Astrocyte (in vitro differentiated cells and primary cell): ENCODE measurements around the gene MTMR8. TPM values are rescaled to one million over a fixed set of nuclear protein-coding genes. Genes with fewer than 3 reads are reported as not detected.

ENCODE experiments used
- DNase-seq: peaks from one replicate; pipeline ENCODE4 v3.0.0-alpha.2; 2010; ENCODE audit warnings: low read depth
- FAIRE-seq: peaks from 2 replicates; lab custom pipeline; 2011; peaks lifted over from hg19 to GRCh38; lab: Jason Lieb, UNC
- H2AFZ ChIP-seq: 2 replicates; pipeline ENCODE4 v1.6.0; 2012; ENCODE audit warnings: low read depth, low read length, inconsistent platforms
- H3K27ac ChIP-seq: 2 replicates; pipeline ENCODE4 v1.5.1; 2011; ENCODE audit warnings: low read depth, low read length, inconsistent platforms
- H3K27me3 ChIP-seq: 2 replicates; pipeline ENCODE4 v1.6.0; 2011; ENCODE audit warnings: low read length, inconsistent platforms; ENCODE audit not compliant: insufficient read depth
- H3K36me3 ChIP-seq: 2 replicates; pipeline ENCODE4 v1.5.1; 2011; ENCODE audit warnings: low read length, inconsistent platforms; ENCODE audit not compliant: insufficient read depth
- H3K4me1 ChIP-seq: 2 replicates; pipeline ENCODE4 v1.5.1; 2011; ENCODE audit warnings: low read length, inconsistent platforms; ENCODE audit not compliant: insufficient read depth
- H3K4me2 ChIP-seq: 2 replicates; pipeline ENCODE4 v1.6.0; 2012; ENCODE audit warnings: low read length, inconsistent platforms
- H3K4me3 ChIP-seq: 2 replicates; pipeline ENCODE4 v1.5.1; 2011; ENCODE audit warnings: low read depth, mild to moderate bottlenecking, low read length, inconsistent platforms; ENCODE audit not compliant: insufficient read depth
- H3K79me2 ChIP-seq: 2 replicates; pipeline ENCODE4 v1.6.0; 2012; ENCODE audit warnings: mild to moderate bottlenecking, low read length, inconsistent platforms; ENCODE audit not compliant: insufficient read depth
- H3K9ac ChIP-seq: 2 replicates; pipeline ENCODE4 v1.6.0; 2012; ENCODE audit warnings: mild to moderate bottlenecking, low read length, inconsistent platforms
- H3K9me3 ChIP-seq: 2 replicates; pipeline ENCODE4 v1.5.1; 2012; ENCODE audit warnings: low read depth, mild to moderate bottlenecking, low read length, inconsistent platforms; ENCODE audit not compliant: insufficient read depth
- H4K20me1 ChIP-seq: 2 replicates; pipeline ENCODE4 v1.6.0; 2012; ENCODE audit warnings: low read length, inconsistent platforms; ENCODE audit not compliant: insufficient read depth
- H3K27ac Mint-ChIP-seq: one replicate; pipeline ENCODE4 v1.8.0; 2021; ENCODE audit warnings: mild to moderate bottlenecking, mixed read lengths; ENCODE audit not compliant: unreplicated experiment
- H3K27me3 Mint-ChIP-seq: one replicate; pipeline ENCODE4 v1.8.0; 2021; ENCODE audit warnings: low read depth, mixed read lengths; ENCODE audit not compliant: unreplicated experiment
- H3K36me3 Mint-ChIP-seq: one replicate; pipeline ENCODE4 v1.8.0; 2021; ENCODE audit warnings: low read depth, mixed read lengths; ENCODE audit not compliant: unreplicated experiment
- H3K4me1 Mint-ChIP-seq: one replicate; pipeline ENCODE4 v1.8.0; 2021; ENCODE audit warnings: low read depth, mixed read lengths; ENCODE audit not compliant: unreplicated experiment
- H3K4me3 Mint-ChIP-seq: one replicate; pipeline ENCODE4 v1.8.0; 2021; ENCODE audit warnings: mild to moderate bottlenecking, moderate library complexity, mixed read lengths; ENCODE audit not compliant: unreplicated experiment
- H3K9me3 Mint-ChIP-seq: one replicate; pipeline ENCODE4 v1.8.0; 2021; ENCODE audit warnings: mild to moderate bottlenecking, mixed read lengths; ENCODE audit not compliant: unreplicated experiment
- EZH2 ChIP-seq: IDR thresholded peaks from 2 replicates; pipeline ENCODE4 v1.6.1; 2012; ENCODE audit warnings: mild to moderate bottlenecking, low read length, inconsistent platforms; ENCODE audit not compliant: insufficient read depth
- total RNA-seq: library from RNA; stranded (reverse); gene quantifications from 2 replicates; pipeline ENCODE4 v1.2.1, GENCODE V29; 2021
- TF ChIP-seq, protein P1 (sequence below): IDR thresholded peaks from 2 replicates; pipeline ENCODE4 v1.5.1; 2011; ENCODE audit warnings: low read depth, mild to moderate bottlenecking, inconsistent platforms, low read length, moderate library complexity; ENCODE audit not compliant: insufficient read depth

MTMR8 gene
- total RNA-seq, 1 donor from 2014 or later = 1.6 TPM

DNA sequence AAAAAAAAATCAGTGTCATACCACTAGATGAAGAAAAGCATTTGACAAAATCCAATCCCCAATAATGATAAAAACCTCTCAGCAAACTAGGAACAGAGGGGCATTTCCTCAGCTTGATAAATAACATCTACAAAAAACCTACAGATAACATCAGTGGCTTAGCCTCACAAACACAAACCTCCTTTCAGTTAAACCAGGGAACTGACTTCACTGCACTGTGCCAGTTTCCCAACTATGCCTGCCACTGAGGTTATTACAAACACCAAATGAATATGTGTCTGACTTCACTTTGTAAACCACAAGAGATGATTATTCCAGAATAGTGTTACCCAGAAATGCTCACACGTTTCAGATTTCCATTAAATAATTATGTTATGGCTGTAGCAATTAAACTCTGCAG, 15.3 kb downstream of the MTMR8 start:
- H3K27me3 Mint-ChIP-seq = no peaks in the 10 kb centered on the region
- H3K4me1 Mint-ChIP-seq = no peaks in the 10 kb centered on the region
- DNase-seq (no peak), FAIRE-seq (peak; percentile 64)
- H3K36me3 ChIP-seq = no peaks in the 10 kb centered on the region
- H3K4me1 ChIP-seq = no peaks in the 10 kb centered on the region
- no peak overlapping the region for H3K4me2 ChIP-seq
- H4K20me1 ChIP-seq = no peaks in the 10 kb centered on the region
- no peak overlapping the region for H2AFZ ChIP-seq
- no peak overlapping the region for H3K4me3 ChIP-seq
- no peak overlapping the region for H3K27ac Mint-ChIP-seq
- peaks cover 1% of the 10 kb centered on the region for H3K36me3 Mint-ChIP-seq
- TF ChIP-seq, protein P1, sequence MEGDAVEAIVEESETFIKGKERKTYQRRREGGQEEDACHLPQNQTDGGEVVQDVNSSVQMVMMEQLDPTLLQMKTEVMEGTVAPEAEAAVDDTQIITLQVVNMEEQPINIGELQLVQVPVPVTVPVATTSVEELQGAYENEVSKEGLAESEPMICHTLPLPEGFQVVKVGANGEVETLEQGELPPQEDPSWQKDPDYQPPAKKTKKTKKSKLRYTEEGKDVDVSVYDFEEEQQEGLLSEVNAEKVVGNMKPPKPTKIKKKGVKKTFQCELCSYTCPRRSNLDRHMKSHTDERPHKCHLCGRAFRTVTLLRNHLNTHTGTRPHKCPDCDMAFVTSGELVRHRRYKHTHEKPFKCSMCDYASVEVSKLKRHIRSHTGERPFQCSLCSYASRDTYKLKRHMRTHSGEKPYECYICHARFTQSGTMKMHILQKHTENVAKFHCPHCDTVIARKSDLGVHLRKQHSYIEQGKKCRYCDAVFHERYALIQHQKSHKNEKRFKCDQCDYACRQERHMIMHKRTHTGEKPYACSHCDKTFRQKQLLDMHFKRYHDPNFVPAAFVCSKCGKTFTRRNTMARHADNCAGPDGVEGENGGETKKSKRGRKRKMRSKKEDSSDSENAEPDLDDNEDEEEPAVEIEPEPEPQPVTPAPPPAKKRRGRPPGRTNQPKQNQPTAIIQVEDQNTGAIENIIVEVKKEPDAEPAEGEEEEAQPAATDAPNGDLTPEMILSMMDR = no peak
- no peak for TF ChIP-seq EZH2
- no peaks in the 10 kb centered on the region for H3K27me3 ChIP-seq
- no peaks in the 10 kb centered on the region for H3K79me2 ChIP-seq
- no peaks in the 10 kb centered on the region for H3K9me3 ChIP-seq
- H3K9ac ChIP-seq = no peak overlapping the region
- no peak overlapping the region for H3K27ac ChIP-seq
- peaks cover 5% of the 10 kb centered on the region for H3K9me3 Mint-ChIP-seq
- no peak overlapping the region for H3K4me3 Mint-ChIP-seq

DNA sequence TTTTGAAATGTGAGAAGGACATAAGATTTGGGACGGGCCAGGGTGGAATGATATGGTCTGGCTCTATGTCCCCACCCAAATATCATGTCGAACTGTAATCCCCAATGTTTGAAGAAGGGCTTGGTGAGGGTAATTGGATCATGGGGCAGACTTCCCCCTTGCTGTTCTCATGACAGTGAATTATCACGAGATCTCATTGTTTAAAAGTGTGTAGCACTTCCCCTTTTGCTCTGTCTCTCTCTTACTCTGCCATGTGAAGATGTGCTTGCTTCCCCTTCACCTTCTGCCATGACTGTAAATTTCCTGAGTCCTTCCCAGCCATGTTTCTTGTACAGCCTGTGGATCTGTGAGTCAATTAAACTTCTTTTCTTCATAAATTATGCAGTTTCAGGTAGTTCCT, 17.5 kb downstream of the MTMR8 start:
- no peaks in the 10 kb centered on the region for H4K20me1 ChIP-seq
- Mint-ChIP-seq H3K27ac (no peak overlapping the region), H3K4me1 (no peaks in the 10 kb centered on the region), H3K9me3 (peaks cover 5% of the 10 kb centered on the region), H3K4me3 (no peak overlapping the region), H3K36me3 (peaks cover 1% of the 10 kb centered on the region), H3K27me3 (no peaks in the 10 kb centered on the region)
- H3K27me3 ChIP-seq = no peaks in the 10 kb centered on the region
- FAIRE-seq (peak; percentile 83), DNase-seq (no peak)
- H3K4me3 ChIP-seq = no peak overlapping the region
- no peak overlapping the region for H2AFZ ChIP-seq
- H3K27ac ChIP-seq = no peak overlapping the region
- no peaks in the 10 kb centered on the region for H3K36me3 ChIP-seq
- H3K4me2 ChIP-seq = no peak overlapping the region
- TF ChIP-seq, protein P1 = no peak
- no peak for TF ChIP-seq EZH2
- H3K9ac ChIP-seq = no peak overlapping the region
- H3K79me2 ChIP-seq = no peaks in the 10 kb centered on the region
- no peaks in the 10 kb centered on the region for H3K4me1 ChIP-seq
- H3K9me3 ChIP-seq = no peaks in the 10 kb centered on the region

DNA sequence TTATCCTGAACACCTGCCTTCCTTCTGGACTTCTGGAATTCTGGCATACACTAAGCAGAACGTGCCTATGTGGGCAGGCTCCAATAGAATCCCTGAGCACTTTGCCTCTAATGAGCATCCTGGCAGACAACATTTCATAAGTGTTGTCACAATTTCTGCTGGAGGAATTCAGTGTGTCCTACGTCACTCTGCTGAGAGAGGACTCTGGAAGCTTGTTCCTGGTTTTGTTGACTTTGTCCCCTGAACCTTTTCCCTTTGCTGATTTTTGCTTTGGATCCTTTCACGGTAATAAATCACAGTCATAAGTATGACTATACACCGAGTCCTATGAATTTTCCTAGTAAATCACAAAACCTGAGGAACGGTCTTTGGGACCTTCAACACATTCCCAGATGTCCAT, 43.2 kb downstream of the MTMR8 start:
- no peaks in the 10 kb centered on the region for H3K36me3 Mint-ChIP-seq
- Histone ChIP-seq H4K20me1 (no peaks in the 10 kb centered on the region), H3K27me3 (no peaks in the 10 kb centered on the region), H2AFZ (no peak overlapping the region), H3K4me2 (no peak overlapping the region), H3K27ac (no peak overlapping the region), H3K36me3 (no peaks in the 10 kb centered on the region), H3K79me2 (no peaks in the 10 kb centered on the region), H3K9ac (no peak overlapping the region), H3K4me3 (no peak overlapping the region), H3K4me1 (no peaks in the 10 kb centered on the region), H3K9me3 (no peaks in the 10 kb centered on the region)
- TF ChIP-seq, protein P1 = no peak
- TF ChIP-seq EZH2 = no peak
- no peak for FAIRE-seq
- no peak for DNase-seq
- H3K4me3 Mint-ChIP-seq = no peak overlapping the region
- H3K27ac Mint-ChIP-seq = no peak overlapping the region
- H3K27me3 Mint-ChIP-seq = no peaks in the 10 kb centered on the region
- H3K9me3 Mint-ChIP-seq = peaks cover 2% of the 10 kb centered on the region
- no peaks in the 10 kb centered on the region for H3K4me1 Mint-ChIP-seq
